GM12878 (cell line): ENCODE measurements around the gene ENO2. TPM values are rescaled to one million over a fixed set of nuclear protein-coding genes. Genes with fewer than 3 reads are reported as not detected.

Experiments
- BCL11A ChIP-seq: IDR thresholded peaks from 2 replicates; pipeline ENCODE4 v1.6.1; 2011; ENCODE audit warnings: low read depth, low read length
- CREM ChIP-seq: IDR thresholded peaks from 2 replicates; pipeline ENCODE4 v1.6.1; 2014; ENCODE audit warnings: antibody characterized with exemption, low read depth
- EGR1 ChIP-seq, 2 experiments: IDR thresholded peaks; 1 replicate in 1 of 2; 2 replicates in 1 of 2; pipeline ENCODE4 v1.6.1; 2011 to 2012; ENCODE audit warnings: low read depth in 2 of 2, low read length in 2 of 2, borderline replicate concordance in 1 of 2, mild to moderate bottlenecking in 1 of 2, moderate library complexity in 1 of 2
- FOXM1 ChIP-seq: IDR thresholded peaks from 2 replicates; pipeline ENCODE4 v1.6.1; 2012; ENCODE audit warnings: low read depth, mild to moderate bottlenecking, inconsistent platforms, low read length, moderate library complexity
- HCFC1 ChIP-seq: fragments of 150-350 bp; IDR thresholded peaks from 2 replicates; pipeline ENCODE4 v1.6.1; 2014; ENCODE audit warnings: low read length
- HDGF ChIP-seq: fragments of 450-650 bp; IDR thresholded peaks from 2 replicates; pipeline ENCODE4 v1.6.1; 2016; ENCODE audit warnings: antibody characterized with exemption
- IKZF2 ChIP-seq, 2 experiments: fragments of 450-650 bp; IDR thresholded peaks; 2 replicates each; pipeline ENCODE4 v1.6.1; 2017; ENCODE audit warnings: mild to moderate bottlenecking in 2 of 2, moderate library complexity in 2 of 2
- MXI1 ChIP-seq: fragments of 150-350 bp; IDR thresholded peaks from 2 replicates; pipeline ENCODE4 v1.6.1; 2011; ENCODE audit warnings: low read depth, mild to moderate bottlenecking, inconsistent platforms, low read length, improper control_type of control experiment
- PML ChIP-seq: IDR thresholded peaks from 2 replicates; pipeline ENCODE4 v1.6.1; 2012; ENCODE audit warnings: low read length, inconsistent platforms
- RB1 ChIP-seq: fragments of 450-650 bp; formaldehyde crosslinking; IDR thresholded peaks from 2 replicates; pipeline ENCODE4 v1.6.1; 2017; ENCODE audit warnings: mild to moderate bottlenecking, borderline replicate concordance
- RBBP5 ChIP-seq: fragments of 200-600 bp; sonication (generic); conservative IDR thresholded peaks from 2 replicates; pipeline ENCODE4 v1.6.1; 2016
- RUNX3 ChIP-seq: IDR thresholded peaks from 2 replicates; pipeline ENCODE4 v1.6.1; 2012; ENCODE audit warnings: low read length, inconsistent platforms
- SPI1 ChIP-seq: IDR thresholded peaks from 2 replicates; pipeline ENCODE4 v1.6.1; 2011; ENCODE audit warnings: low read depth, mild to moderate bottlenecking, low read length, moderate library complexity, borderline replicate concordance; ENCODE audit not compliant: insufficient read depth
- TAF1 ChIP-seq: IDR thresholded peaks from 2 replicates; pipeline ENCODE4 v1.6.1; 2011; ENCODE audit warnings: mild to moderate bottlenecking, low read depth, low read length, borderline replicate concordance
- WRNIP1 ChIP-seq: IDR thresholded peaks from 2 replicates; pipeline ENCODE4 v1.6.1; 2011; ENCODE audit warnings: low read depth, low read length, improper control_type of control experiment, borderline replicate concordance
- ZNF217 ChIP-seq: fragments of 450-650 bp; IDR thresholded peaks from 2 replicates; pipeline ENCODE4 v1.6.1; 2017; ENCODE audit warnings: antibody characterized with exemption, mild to moderate bottlenecking
- ZNF384 ChIP-seq: IDR thresholded peaks from 2 replicates; pipeline ENCODE4 v1.6.1; 2012; ENCODE audit warnings: low read depth, mild to moderate bottlenecking, low read length, improper control_type of control experiment, borderline replicate concordance
- ZNF622 ChIP-seq: fragments of 450-650 bp; IDR thresholded peaks from 2 replicates; pipeline ENCODE4 v1.6.1; 2017; ENCODE audit warnings: mild to moderate bottlenecking, inconsistent platforms
- polyA plus RNA-seq, 11 experiments: library from polyadenylated mRNA; depleted of rRNA in 4 of 11; unstranded in 6 of 11; stranded (reverse) in 5 of 11; fragments of >200 nt; fragmentation: Nextera tagmentation in 4 of 11; fragmentation: Illumina TruSeq in 1 of 11; extraction: Ambion mirVana in 4 of 11; extraction: Trizol in 1 of 11; gene quantifications; 1 replicate in 1 of 11; 2 replicates in 10 of 11; pipeline versions ENCODE4 v1.2.1 to v1.2.3, GENCODE V29; 2011 to 2016; ENCODE audit warnings: inconsistent platforms in 2 of 11, missing spikeins in 2 of 11, low read depth in 1 of 11
- total RNA-seq, 4 experiments: library from RNA; depleted of rRNA in 3 of 4; stranded (reverse); fragments of >200 nt in 3 of 4; fragmentation: Illumina TruSeq in 1 of 4; extraction: Trizol in 1 of 4; gene quantifications; 2 replicates each; pipeline versions ENCODE4 v1.2.1 to v1.2.3, GENCODE V29; 2013 to 2021
- TF ChIP-seq, protein P1 (sequence below): IDR thresholded peaks from 2 replicates; pipeline ENCODE4 v1.6.1; 2012; ENCODE audit warnings: improper control_type of control experiment, low read depth, low read length; ENCODE audit not compliant: insufficient replicate concordance
- TF ChIP-seq, protein P2 (sequence below): fragments of 450-650 bp; IDR thresholded peaks from 2 replicates; pipeline ENCODE4 v1.6.1; 2017; ENCODE audit warnings: low read depth, mild to moderate bottlenecking, moderate library complexity
- TF ChIP-seq, protein P3 (sequence below): fragments of 450-650 bp; formaldehyde crosslinking; IDR thresholded peaks from 2 replicates; pipeline ENCODE4 v1.5.0; 2022; ENCODE audit warnings: mild to moderate bottlenecking, missing genetic modification characterization

ENO2 gene
- total and polyA plus RNA-seq, 10 of the 15 experiments (the other 5 are each of a cell fraction or from before 2014, with no cell fraction given): 24.8 to 196 (median 43.1) TPM

DNA sequence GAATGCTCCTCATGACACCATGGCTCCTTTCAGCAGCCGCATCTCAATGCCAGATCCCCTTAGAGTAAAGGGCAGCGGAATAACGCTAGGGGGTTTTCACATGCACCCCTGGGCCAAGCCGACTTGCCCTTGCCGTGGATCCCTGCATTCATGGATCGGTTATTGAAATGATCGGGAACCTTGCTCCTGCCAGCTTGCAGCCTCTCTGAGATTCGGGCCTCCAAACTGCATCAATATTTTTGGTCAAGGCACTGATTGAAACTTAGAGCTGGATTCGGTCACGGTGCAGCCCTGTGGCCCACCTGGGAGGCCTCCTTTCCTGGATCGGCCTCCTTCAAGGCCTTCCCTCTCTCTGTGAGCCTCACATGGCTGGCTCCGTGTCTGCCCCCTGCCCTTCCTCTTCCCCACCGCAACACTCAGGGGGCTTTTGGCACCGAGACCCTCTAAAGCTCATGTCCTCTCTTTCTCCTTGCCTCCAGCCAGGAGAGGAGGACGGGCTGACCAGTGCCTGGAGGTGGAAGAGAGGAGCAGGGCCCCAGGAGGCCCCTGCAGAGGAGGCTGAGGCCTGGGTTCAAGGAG, 38.6 kb downstream of the ENO2 start (continued):
- TF ChIP-seq RB1 (no peak), RUNX3 (no peak), HCFC1 (no peak), ZNF384 (no peak), SPI1 (no peak), IKZF2 (IDR thresholded peaks at IDR 0.05) (no peak), WRNIP1 (no peak), MXI1 (no peak), EGR1 (IDR thresholded peaks at IDR 0.05; ENCODE audit: borderline replicate concordance in 1 of 2, low read depth in 2 of 2, low read length in 2 of 2) (no peak), ZNF217 (no peak), PML (no peak), BCL11A (no peak), ZNF622 (no peak), HDGF (no peak), CREM (no peak), TAF1 (no peak), RBBP5 (no peak), FOXM1 (no peak)
- TF ChIP-seq, protein P1, sequence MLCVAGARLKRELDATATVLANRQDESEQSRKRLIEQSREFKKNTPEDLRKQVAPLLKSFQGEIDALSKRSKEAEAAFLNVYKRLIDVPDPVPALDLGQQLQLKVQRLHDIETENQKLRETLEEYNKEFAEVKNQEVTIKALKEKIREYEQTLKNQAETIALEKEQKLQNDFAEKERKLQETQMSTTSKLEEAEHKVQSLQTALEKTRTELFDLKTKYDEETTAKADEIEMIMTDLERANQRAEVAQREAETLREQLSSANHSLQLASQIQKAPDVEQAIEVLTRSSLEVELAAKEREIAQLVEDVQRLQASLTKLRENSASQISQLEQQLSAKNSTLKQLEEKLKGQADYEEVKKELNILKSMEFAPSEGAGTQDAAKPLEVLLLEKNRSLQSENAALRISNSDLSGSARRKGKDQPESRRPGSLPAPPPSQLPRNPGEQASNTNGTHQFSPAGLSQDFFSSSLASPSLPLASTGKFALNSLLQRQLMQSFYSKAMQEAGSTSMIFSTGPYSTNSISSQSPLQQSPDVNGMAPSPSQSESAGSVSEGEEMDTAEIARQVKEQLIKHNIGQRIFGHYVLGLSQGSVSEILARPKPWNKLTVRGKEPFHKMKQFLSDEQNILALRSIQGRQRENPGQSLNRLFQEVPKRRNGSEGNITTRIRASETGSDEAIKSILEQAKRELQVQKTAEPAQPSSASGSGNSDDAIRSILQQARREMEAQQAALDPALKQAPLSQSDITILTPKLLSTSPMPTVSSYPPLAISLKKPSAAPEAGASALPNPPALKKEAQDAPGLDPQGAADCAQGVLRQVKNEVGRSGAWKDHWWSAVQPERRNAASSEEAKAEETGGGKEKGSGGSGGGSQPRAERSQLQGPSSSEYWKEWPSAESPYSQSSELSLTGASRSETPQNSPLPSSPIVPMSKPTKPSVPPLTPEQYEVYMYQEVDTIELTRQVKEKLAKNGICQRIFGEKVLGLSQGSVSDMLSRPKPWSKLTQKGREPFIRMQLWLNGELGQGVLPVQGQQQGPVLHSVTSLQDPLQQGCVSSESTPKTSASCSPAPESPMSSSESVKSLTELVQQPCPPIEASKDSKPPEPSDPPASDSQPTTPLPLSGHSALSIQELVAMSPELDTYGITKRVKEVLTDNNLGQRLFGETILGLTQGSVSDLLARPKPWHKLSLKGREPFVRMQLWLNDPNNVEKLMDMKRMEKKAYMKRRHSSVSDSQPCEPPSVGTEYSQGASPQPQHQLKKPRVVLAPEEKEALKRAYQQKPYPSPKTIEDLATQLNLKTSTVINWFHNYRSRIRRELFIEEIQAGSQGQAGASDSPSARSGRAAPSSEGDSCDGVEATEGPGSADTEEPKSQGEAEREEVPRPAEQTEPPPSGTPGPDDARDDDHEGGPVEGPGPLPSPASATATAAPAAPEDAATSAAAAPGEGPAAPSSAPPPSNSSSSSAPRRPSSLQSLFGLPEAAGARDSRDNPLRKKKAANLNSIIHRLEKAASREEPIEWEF: no peak
- TF ChIP-seq, protein P2, sequence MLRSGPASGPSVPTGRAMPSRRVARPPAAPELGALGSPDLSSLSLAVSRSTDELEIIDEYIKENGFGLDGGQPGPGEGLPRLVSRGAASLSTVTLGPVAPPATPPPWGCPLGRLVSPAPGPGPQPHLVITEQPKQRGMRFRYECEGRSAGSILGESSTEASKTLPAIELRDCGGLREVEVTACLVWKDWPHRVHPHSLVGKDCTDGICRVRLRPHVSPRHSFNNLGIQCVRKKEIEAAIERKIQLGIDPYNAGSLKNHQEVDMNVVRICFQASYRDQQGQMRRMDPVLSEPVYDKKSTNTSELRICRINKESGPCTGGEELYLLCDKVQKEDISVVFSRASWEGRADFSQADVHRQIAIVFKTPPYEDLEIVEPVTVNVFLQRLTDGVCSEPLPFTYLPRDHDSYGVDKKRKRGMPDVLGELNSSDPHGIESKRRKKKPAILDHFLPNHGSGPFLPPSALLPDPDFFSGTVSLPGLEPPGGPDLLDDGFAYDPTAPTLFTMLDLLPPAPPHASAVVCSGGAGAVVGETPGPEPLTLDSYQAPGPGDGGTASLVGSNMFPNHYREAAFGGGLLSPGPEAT: no peak
- TF ChIP-seq, protein P3, sequence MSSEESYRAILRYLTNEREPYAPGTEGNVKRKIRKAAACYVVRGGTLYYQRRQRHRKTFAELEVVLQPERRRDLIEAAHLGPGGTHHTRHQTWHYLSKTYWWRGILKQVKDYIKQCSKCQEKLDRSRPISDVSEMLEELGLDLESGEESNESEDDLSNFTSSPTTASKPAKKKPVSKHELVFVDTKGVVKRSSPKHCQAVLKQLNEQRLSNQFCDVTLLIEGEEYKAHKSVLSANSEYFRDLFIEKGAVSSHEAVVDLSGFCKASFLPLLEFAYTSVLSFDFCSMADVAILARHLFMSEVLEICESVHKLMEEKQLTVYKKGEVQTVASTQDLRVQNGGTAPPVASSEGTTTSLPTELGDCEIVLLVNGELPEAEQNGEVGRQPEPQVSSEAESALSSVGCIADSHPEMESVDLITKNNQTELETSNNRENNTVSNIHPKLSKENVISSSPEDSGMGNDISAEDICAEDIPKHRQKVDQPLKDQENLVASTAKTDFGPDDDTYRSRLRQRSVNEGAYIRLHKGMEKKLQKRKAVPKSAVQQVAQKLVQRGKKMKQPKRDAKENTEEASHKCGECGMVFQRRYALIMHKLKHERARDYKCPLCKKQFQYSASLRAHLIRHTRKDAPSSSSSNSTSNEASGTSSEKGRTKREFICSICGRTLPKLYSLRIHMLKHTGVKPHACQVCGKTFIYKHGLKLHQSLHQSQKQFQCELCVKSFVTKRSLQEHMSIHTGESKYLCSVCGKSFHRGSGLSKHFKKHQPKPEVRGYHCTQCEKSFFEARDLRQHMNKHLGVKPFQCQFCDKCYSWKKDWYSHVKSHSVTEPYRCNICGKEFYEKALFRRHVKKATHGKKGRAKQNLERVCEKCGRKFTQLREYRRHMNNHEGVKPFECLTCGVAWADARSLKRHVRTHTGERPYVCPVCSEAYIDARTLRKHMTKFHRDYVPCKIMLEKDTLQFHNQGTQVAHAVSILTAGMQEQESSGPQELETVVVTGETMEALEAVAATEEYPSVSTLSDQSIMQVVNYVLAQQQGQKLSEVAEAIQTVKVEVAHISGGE (CRISPR knock-in tag): peak; percentile 24; the same call in 1 of the 2 replicates
